ENCODE data around the gene MAP2.

The MAP2 gene

DNA sequence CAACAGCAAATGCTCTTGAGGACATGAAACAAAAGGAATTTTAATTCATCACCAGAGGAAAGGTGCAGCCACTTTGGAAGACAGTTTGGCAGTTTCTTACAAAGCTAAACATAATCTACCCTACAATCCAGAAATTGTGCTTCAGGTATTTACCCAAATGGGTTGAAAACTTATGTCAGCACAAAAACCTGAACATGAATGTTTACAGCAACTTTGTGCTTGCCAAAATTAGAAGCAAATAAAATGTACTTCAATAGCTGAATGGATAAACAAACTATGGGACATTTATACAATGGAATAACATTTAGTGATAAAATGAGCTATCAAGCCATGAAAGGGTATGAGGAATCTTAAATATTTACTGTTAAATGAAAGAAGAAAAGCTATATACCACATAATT, 6.9 kb upstream of the MAP2 start:
- Mint-ChIP-seq H3K4me3 (no peak overlapping the region), H3K4me1 (no peaks in the 10 kb centered on the region), H3K27ac (no peak overlapping the region), H3K36me3 (ENCODE audit: low read depth) (no peaks in the 10 kb centered on the region), H3K9me3 (peaks cover 8% of the 10 kb centered on the region), H3K27me3 (ENCODE audit: low read depth) (no peaks in the 10 kb centered on the region)
- TF ChIP-seq, protein P1, sequence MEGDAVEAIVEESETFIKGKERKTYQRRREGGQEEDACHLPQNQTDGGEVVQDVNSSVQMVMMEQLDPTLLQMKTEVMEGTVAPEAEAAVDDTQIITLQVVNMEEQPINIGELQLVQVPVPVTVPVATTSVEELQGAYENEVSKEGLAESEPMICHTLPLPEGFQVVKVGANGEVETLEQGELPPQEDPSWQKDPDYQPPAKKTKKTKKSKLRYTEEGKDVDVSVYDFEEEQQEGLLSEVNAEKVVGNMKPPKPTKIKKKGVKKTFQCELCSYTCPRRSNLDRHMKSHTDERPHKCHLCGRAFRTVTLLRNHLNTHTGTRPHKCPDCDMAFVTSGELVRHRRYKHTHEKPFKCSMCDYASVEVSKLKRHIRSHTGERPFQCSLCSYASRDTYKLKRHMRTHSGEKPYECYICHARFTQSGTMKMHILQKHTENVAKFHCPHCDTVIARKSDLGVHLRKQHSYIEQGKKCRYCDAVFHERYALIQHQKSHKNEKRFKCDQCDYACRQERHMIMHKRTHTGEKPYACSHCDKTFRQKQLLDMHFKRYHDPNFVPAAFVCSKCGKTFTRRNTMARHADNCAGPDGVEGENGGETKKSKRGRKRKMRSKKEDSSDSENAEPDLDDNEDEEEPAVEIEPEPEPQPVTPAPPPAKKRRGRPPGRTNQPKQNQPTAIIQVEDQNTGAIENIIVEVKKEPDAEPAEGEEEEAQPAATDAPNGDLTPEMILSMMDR (IDR thresholded peaks at IDR 0.05; ENCODE audit: unreplicated experiment in 3 of 3) = no peak

DNA sequence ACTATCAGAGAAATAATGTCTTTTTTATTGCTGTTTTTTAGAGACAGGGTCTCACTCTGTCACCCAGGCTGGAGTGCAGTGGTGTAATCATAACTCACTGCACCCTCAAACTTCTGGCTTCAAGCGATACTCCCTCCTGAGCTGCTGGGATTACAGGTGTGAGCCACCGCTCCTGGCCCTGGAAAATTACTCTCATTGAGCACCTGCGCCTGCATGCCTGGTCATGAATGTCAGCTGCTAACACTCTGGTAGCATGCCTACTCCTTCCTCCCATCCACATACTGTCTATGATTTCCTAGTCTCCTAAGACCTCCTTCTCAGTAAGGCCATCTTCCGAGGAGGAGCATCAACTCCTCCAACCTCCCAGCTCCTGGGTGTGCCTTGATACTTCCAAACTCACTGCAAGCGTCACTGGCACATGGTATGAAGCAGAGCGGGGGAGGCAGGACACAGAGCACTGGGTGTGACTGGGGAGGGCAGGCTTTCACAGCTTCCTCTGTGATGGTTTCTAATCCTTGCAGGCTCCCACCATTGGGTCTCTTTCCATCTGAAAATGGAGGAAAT, 1.6 kb upstream of the MAP2 start:
- TF ChIP-seq, protein P1 (IDR thresholded peaks at IDR 0.05; ENCODE audit: unreplicated experiment in 3 of 3) = no peak
- Mint-ChIP-seq H3K36me3 (ENCODE audit: low read depth) (no peaks in the 10 kb centered on the region), H3K4me1 (peaks cover 20% of the 10 kb centered on the region), H3K4me3 (no peak overlapping the region), H3K27ac (no peak overlapping the region), H3K27me3 (ENCODE audit: low read depth) (peaks cover 7% of the 10 kb centered on the region), H3K9me3 (peaks cover 3% of the 10 kb centered on the region)

DNA sequence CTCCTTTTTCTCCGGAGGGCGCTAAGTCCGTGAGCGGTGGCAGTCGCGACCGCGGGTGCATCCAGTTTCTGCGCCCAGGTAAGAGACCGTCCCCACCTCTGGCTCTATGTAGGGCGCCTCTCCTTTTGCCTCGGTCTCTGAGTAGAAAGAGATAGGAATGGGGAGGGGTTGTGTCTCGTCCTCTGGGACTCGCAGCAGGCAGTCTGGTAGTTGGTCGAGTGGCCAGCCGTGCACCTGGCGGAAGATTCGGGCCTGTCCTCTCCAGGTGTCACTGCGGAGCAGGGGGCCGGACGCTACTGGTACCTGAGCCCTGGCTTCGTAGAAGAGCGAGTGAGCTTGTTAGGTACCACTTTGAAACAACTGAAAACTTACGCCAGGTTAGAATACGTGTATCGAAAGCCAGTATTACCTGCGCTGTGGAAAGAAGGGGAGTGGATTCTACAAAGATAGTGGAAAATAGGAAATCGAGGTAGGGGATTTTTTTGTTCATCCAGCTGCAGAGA, 403 bp downstream of the MAP2 start:
- H3K4me3 Mint-ChIP-seq = peak overlapping the region; percentile 85 to 88 (median 87)
- peaks cover 3% of the 10 kb centered on the region for H3K9me3 Mint-ChIP-seq
- no peaks in the 10 kb centered on the region for H3K36me3 Mint-ChIP-seq (ENCODE audit: low read depth)
- peaks cover 20% of the 10 kb centered on the region for H3K4me1 Mint-ChIP-seq
- peaks cover 7% of the 10 kb centered on the region for H3K27me3 Mint-ChIP-seq (ENCODE audit: low read depth)
- TF ChIP-seq, protein P1 (IDR thresholded peaks at IDR 0.05; ENCODE audit: unreplicated experiment in 3 of 3) = no peak
- peak overlapping the region; percentile 1 to 20 (median 18) for H3K27ac Mint-ChIP-seq

DNA sequence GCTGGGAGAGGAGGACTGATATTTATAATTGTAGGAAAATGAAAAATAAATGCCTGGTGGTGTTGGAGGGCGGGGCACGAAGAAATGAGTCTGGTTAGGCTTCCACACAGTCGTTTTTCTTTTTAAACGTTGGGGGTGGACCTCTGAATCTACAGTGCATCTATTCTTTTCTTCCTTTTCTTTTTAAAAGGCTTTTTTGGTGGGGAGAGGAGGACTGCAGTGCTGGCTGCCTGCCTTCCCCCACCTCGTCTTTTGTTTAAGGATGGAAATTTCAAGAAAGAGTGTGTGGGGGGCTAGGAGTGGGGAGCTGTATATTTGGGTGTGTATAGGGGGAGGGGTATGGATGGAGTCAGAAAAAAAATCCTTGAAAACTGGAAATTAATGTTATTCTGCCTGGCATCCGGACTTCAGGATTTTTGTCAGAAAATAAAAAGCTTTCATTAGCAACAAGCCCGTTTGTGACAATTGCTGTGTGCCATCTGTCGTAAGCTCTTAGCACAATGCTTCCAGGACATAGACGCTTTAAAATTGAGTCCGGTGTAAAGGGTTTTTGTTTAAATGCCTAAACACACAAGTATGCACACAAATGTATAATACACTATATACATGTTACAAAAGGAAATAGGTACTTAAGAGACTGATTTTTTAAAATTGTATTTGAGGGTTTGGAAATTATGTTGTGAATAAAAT, 1.1 kb downstream of the MAP2 start:
- TF ChIP-seq, protein P1 (IDR thresholded peaks at IDR 0.05; ENCODE audit: unreplicated experiment in 3 of 3) = no peak
- peaks cover 7% of the 10 kb centered on the region for H3K27me3 Mint-ChIP-seq (ENCODE audit: low read depth)
- peaks cover 20% of the 10 kb centered on the region for H3K4me1 Mint-ChIP-seq
- H3K9me3 Mint-ChIP-seq = peaks cover 3% of the 10 kb centered on the region
- H3K4me3 Mint-ChIP-seq = peak overlapping the region; percentile 85 to 88 (median 87)
- no peaks in the 10 kb centered on the region for H3K36me3 Mint-ChIP-seq (ENCODE audit: low read depth)
- H3K27ac Mint-ChIP-seq = peak overlapping the region in 2 of 3 experiments; percentile 1 to 20

DNA sequence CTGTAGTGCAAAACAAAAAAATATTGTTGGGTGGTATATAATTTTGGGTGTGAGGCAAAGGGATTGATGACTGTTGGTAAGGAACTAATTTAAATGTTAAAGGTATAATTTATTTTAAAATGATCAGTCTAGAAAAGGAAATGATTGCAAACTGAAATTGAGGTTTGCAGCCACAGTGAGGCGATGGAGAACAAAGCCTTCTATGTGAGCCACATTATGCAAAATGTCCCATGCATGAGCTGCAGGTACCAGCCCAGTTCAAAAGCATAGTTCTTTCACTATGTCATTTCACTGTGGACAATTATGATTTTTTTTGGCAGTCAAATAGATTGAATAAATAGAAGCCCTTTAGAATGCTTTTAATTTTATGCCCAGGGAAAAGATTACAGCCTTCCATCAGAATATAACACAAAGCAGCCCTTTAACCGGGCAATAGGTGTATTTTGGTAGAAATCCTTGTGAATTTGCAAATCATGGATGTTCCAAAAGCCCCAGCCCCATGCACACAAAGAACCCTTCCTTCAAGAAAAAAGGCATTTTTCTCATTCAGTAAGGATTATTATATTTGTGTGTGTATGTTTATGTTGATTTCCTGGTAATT, 1.7 kb downstream of the MAP2 start:
- TF ChIP-seq, protein P1 (IDR thresholded peaks at IDR 0.05; ENCODE audit: unreplicated experiment in 3 of 3) = peak; percentile 65 to 72 (median 69)
- peaks cover 20% of the 10 kb centered on the region for H3K4me1 Mint-ChIP-seq
- H3K36me3 Mint-ChIP-seq (ENCODE audit: low read depth) = no peaks in the 10 kb centered on the region
- no peaks in the 10 kb centered on the region for H3K9me3 Mint-ChIP-seq
- H3K4me3 Mint-ChIP-seq = peak overlapping the region; percentile 85 to 88 (median 87)
- H3K27ac Mint-ChIP-seq = no peak overlapping the region
- H3K27me3 Mint-ChIP-seq (ENCODE audit: low read depth) = peaks cover 7% of the 10 kb centered on the region
